ENCODE results near the gene RNF187. TPM values are rescaled to one million over a fixed set of nuclear protein-coding genes. Genes with fewer than 3 reads are reported as not detected.

RNF187 gene
- total and polyA plus RNA-seq, 5 donors = 34.1 to 113 (median 85.6) TPM

DNA sequence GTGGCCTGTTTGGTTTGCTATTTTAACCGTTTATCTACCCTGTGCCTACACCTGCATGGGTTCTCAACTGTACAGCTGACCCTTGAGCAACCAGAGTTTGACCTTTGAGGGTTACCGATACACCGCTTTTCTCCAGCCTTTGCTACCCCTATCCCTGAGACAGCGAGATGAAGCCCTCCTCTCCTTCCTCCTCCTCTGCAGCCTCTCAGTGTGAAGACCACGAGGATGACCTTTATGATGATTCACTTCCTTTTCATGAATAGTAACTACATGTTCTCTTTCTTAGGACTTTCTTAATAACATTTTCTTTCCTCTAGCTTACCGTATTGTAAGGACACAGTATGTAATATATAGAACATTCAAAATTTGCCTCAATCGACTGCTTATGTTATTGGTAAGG is 14.5 kb upstream of the RNF187 start:
- ATAC-seq = no peak
- Histone ChIP-seq H3K9me3 (ENCODE audit: control insufficient read depth, low read length) (no peaks in the 10 kb centered on the region), H3K27ac (ENCODE audit: low read length) (no peak overlapping the region), H3K4me1 (ENCODE audit: control insufficient read depth, insufficient read depth, low read length) (no peaks in the 10 kb centered on the region), H3K27me3 (ENCODE audit: control insufficient read depth, insufficient read depth) (no peaks in the 10 kb centered on the region), H3K4me3 (ENCODE audit: low read length) (no peak overlapping the region)
- 61% methylated on average over 7 of the region's 7 CpGs for WGBS
- intact Hi-C loops (cut with DNase I) = no loop called here
- no peak for DNase-seq

DNA sequence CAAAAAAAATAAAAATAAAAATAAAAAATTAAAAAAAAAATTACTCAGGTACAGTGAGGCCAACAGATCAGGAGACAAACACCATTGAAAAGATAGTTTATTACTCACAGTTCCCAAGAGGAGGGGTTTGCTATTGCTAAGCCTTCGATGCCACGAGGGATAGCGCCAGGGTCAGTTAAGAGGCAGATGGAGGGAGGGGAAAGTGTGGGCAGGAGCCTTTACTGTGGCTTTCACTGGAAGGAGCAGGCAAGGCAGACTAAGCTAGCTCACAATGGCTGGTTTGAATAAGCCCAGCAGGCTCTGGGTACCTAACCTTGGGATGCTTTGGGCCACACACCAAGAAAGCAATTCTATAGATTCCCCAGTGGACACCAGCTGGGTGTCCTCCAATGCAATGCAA is 12.7 kb upstream of the RNF187 start:
- no peaks in the 10 kb centered on the region for H3K4me1 ChIP-seq (ENCODE audit: control insufficient read depth, insufficient read depth, low read length)
- no peak overlapping the region for H3K4me3 ChIP-seq (ENCODE audit: low read length)
- no peaks in the 10 kb centered on the region for H3K27me3 ChIP-seq (ENCODE audit: control insufficient read depth, insufficient read depth)
- intact Hi-C loops (cut with DNase I) = no loop called here
- WGBS = 81% methylated on average over 3 of the region's 3 CpGs
- ATAC-seq (no peak), DNase-seq (no peak)
- H3K9me3 ChIP-seq (ENCODE audit: control insufficient read depth, low read length) = no peaks in the 10 kb centered on the region
- H3K27ac ChIP-seq (ENCODE audit: low read length) = no peak overlapping the region

DNA sequence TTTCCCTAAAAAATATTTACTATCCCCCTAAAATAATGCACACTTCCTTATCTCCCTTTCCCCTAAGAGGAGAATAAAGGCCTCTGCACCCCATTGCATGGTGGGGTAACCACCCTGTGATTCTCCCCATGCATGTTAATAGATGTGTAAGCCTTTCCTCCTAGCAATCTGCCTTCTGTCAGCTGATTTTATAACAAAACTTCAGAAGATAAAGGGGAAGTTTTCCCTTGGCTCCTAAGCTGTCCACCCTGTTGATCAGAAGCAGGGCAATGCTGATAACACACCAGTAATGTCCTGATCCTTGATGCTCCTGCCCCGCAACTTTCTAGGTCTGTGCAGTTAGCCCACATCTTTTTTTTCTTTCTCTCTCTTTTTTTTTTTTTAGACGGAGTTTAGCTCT is 11.4 kb upstream of the RNF187 start:
- H3K4me1 ChIP-seq (ENCODE audit: control insufficient read depth, insufficient read depth, low read length) = no peaks in the 10 kb centered on the region
- no peak overlapping the region for H3K4me3 ChIP-seq (ENCODE audit: low read length)
- H3K27ac ChIP-seq (ENCODE audit: low read length) = no peak overlapping the region
- no peaks in the 10 kb centered on the region for H3K27me3 ChIP-seq (ENCODE audit: control insufficient read depth, insufficient read depth)
- intact Hi-C loops (cut with DNase I) = no loop called here
- ATAC-seq = no peak
- 53% methylated on average over 2 of the region's 2 CpGs for WGBS
- DNase-seq = no peak
- no peaks in the 10 kb centered on the region for H3K9me3 ChIP-seq (ENCODE audit: control insufficient read depth, low read length)

- ATAC-seq (no peak), DNase-seq (no peak)
- 70% methylated on average over 4 of the region's 4 CpGs for WGBS
- no peak overlapping the region for H3K4me3 ChIP-seq (ENCODE audit: low read length)
- intact Hi-C loops (cut with DNase I) = no loop called here
- H3K4me1 ChIP-seq (ENCODE audit: control insufficient read depth, insufficient read depth, low read length) = no peaks in the 10 kb centered on the region
- H3K9me3 ChIP-seq (ENCODE audit: control insufficient read depth, low read length) = no peaks in the 10 kb centered on the region
- no peak overlapping the region for H3K27ac ChIP-seq (ENCODE audit: low read length)
- no peaks in the 10 kb centered on the region for H3K27me3 ChIP-seq (ENCODE audit: control insufficient read depth, insufficient read depth)
These were observed 9.9 kb upstream of the RNF187 start for GRCh38 chr1:228477263-228477662.

DNA sequence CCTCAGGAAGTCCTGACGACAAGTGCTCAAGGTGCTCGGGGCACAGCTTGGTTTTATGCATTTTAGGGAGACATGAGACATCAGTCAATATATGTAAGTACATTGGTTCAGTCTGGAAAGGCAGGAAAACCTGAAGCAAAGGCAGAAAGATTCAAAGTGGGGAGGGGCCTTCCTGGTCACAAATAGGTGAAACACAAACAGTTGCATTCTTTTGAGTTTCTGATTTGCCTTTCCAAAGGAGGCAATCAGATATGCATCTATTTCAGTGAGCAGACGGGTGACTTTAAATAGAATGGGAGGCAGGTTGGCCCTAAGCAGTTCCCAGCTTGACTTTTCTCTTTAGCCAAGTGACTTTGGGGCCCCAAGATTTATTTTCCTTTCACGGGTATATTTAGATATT is 8.9 kb upstream of the RNF187 start:
- 33% methylated on average over 4 of the region's 4 CpGs for WGBS
- H3K27ac ChIP-seq (ENCODE audit: low read length) = no peak overlapping the region
- no peaks in the 10 kb centered on the region for H3K9me3 ChIP-seq (ENCODE audit: control insufficient read depth, low read length)
- intact Hi-C loops (cut with DNase I) = no loop called here
- H3K4me3 ChIP-seq (ENCODE audit: low read length) = no peak overlapping the region
- ATAC-seq (no peak), DNase-seq (no peak)
- H3K27me3 ChIP-seq (ENCODE audit: control insufficient read depth, insufficient read depth) = no peaks in the 10 kb centered on the region
- H3K4me1 ChIP-seq (ENCODE audit: control insufficient read depth, insufficient read depth, low read length) = no peaks in the 10 kb centered on the region

GRCh38 chr1:228478912-228479711 is 8.1 kb upstream of the RNF187 start:
- DNase-seq (no peak), ATAC-seq (peak; percentile 36 to 46)
- intact Hi-C loops (cut with DNase I) = no loop called here
- Histone ChIP-seq H3K27me3 (ENCODE audit: control insufficient read depth, insufficient read depth) (no peaks in the 10 kb centered on the region), H3K4me1 (ENCODE audit: control insufficient read depth, insufficient read depth, low read length) (no peaks in the 10 kb centered on the region), H3K4me3 (ENCODE audit: low read length) (no peak overlapping the region), H3K27ac (ENCODE audit: low read length) (no peak overlapping the region), H3K9me3 (ENCODE audit: control insufficient read depth, low read length) (no peaks in the 10 kb centered on the region)
- 35% methylated on average over 10 of the region's 10 CpGs for WGBS

DNA sequence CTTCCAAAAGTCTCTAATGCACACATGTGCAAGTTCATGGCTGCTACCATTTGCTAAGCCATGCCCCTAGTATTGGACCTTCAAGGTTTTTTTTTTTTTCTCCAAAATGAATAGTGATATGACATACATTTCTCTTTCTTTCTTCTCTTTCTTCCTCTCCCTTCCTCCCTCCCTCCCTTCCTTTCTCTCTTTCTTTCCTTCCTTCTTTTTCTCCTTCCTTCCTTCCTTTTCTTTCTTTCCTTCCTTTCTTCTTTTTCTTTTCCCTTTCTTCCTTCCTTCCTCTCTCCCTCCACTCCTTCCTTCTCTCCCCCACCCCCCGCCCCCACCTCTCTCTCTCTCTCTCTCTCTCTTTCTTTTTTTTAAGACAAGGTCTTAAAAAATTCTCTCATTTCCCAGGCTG is 3.4 kb upstream of the RNF187 start:
- DNase-seq (no peak), ATAC-seq (no peak)
- no peaks in the 10 kb centered on the region for H3K27me3 ChIP-seq (ENCODE audit: control insufficient read depth, insufficient read depth)
- WGBS = 88% methylated on average over 1 of the region's 1 CpG
- H3K9me3 ChIP-seq (ENCODE audit: control insufficient read depth, low read length) = no peaks in the 10 kb centered on the region
- H3K4me3 ChIP-seq (ENCODE audit: low read length) = no peak overlapping the region
- intact Hi-C loops (cut with DNase I) = no loop called here
- H3K4me1 ChIP-seq (ENCODE audit: control insufficient read depth, insufficient read depth, low read length) = peaks cover 4% of the 10 kb centered on the region
- H3K27ac ChIP-seq (ENCODE audit: low read length) = no peak overlapping the region

DNA sequence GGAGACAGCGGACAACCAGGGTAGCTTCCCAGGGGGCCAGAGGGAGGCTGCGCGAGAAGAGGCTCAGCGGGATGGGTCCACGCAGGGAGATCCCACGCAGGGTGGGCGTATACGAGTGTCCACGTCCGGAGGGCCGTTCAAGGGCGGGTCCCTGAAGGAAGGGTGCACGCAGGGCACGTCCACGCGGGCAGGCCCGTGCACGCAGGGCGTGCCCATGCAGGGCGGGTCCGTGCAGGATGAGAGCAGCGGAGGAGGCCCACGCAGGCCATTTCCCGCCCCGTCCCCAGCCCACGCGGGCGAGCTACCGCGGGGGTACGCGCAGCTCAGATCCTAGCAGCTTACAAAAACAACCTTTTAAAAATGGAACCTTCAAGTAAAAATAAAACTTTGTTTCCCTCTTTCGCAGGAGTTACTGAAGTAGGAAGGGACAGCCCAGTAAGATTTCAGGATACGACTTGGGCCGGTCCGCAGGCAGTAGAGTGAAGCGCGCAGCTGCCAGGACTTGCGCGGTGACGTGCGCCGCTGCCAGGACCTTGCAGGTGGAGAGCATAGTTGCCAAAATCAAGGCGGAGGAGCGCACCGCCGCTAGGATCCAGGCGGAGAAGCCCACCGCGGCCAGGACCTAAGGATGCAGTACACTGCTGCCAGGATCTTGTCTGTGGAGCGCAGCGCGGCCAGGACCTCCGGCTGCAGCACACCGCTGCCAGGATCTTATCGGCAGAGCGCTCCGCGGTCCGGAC is 416 bp upstream of the RNF187 start:
- Histone ChIP-seq H3K27me3 (ENCODE audit: control insufficient read depth, insufficient read depth) (no peaks in the 10 kb centered on the region), H3K9me3 (ENCODE audit: control insufficient read depth, low read length) (no peaks in the 10 kb centered on the region), H3K4me3 (ENCODE audit: low read length) (peak overlapping the region; percentile 96), H3K4me1 (ENCODE audit: control insufficient read depth, insufficient read depth, low read length) (peaks cover 7% of the 10 kb centered on the region), H3K27ac (ENCODE audit: low read length) (peak overlapping the region; percentile 99)
- intact Hi-C loops (cut with DNase I) = no loop called here
- ATAC-seq (peak; percentile 88 to 91), DNase-seq (peak; percentile 82 to 93 (median 91))
- under 1% methylated on average over 60 of the region's 60 CpGs for WGBS

DNA sequence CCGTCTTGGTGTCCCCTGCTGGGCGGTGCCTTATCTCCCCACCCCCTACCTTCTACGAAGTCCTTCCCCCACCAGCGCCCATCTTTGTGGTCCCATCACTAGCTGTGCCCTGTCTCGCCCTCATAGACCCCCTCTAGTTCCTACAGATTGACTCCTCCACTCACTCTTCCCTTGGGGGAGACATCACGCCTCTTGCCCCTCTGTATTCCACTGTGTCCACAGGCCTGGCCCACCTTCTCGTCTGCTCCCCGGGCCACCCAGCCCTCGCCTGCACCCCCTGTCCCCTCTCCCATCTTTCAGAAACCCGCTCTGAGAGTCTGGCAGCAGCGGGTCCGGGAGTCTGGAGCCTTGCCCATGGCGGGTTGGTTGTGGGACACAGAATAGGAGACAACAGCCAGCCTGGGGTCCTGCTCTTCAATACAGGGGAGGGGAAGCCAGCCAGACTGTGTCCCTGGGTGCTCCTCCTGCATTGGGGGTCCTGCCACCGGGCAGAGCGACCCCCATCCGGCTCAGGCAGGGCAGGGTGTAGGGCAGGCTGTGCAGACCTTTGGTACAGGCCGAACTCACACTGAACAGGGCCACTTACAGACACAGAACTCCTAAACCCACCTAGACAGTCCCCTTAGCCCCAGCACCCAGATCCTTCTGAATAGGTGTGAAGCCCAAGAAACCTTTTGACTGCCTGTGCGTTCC is 1.1 kb downstream of the RNF187 start:
- Histone ChIP-seq H3K9me3 (ENCODE audit: control insufficient read depth, low read length) (no peaks in the 10 kb centered on the region), H3K27me3 (ENCODE audit: control insufficient read depth, insufficient read depth) (no peaks in the 10 kb centered on the region), H3K4me1 (ENCODE audit: control insufficient read depth, insufficient read depth, low read length) (peaks cover 7% of the 10 kb centered on the region), H3K4me3 (ENCODE audit: low read length) (peak overlapping the region; percentile 96), H3K27ac (ENCODE audit: low read length) (no peak overlapping the region)
- intact Hi-C loops (cut with DNase I) = no loop called here
- 36% methylated on average over 18 of the region's 18 CpGs for whole genome bisulfite sequencing
- DNase-seq (peak in 2 of 3 donors; percentile 53 to 64), ATAC-seq (no peak)

GRCh38 chr1:228488818-228489674 is 1.9 kb downstream of the RNF187 start:
- H3K4me3 ChIP-seq (ENCODE audit: low read length) = no peak overlapping the region
- no peaks in the 10 kb centered on the region for H3K9me3 ChIP-seq (ENCODE audit: control insufficient read depth, low read length)
- H3K4me1 ChIP-seq (ENCODE audit: control insufficient read depth, insufficient read depth, low read length) = peaks cover 7% of the 10 kb centered on the region
- DNase-seq (no peak), ATAC-seq (no peak)
- WGBS = 89% methylated on average over 9 of the region's 9 CpGs
- no peaks in the 10 kb centered on the region for H3K27me3 ChIP-seq (ENCODE audit: control insufficient read depth, insufficient read depth)
- intact Hi-C loops (cut with DNase I) = no loop called here
- H3K27ac ChIP-seq (ENCODE audit: low read length) = no peak overlapping the region
